HG03354 (cell line): ENCODE results near the gene ARHGAP23.

Experiments used
- ATAC-seq: cut with Tn5 transposase; IDR thresholded peaks from one replicate; pipeline ENCODE4 v1.9.1; 2021; ENCODE audit warnings: mild to moderate bottlenecking; ENCODE audit not compliant: unreplicated experiment, poor library complexity, severe bottlenecking

The ARHGAP23 gene

DNA sequence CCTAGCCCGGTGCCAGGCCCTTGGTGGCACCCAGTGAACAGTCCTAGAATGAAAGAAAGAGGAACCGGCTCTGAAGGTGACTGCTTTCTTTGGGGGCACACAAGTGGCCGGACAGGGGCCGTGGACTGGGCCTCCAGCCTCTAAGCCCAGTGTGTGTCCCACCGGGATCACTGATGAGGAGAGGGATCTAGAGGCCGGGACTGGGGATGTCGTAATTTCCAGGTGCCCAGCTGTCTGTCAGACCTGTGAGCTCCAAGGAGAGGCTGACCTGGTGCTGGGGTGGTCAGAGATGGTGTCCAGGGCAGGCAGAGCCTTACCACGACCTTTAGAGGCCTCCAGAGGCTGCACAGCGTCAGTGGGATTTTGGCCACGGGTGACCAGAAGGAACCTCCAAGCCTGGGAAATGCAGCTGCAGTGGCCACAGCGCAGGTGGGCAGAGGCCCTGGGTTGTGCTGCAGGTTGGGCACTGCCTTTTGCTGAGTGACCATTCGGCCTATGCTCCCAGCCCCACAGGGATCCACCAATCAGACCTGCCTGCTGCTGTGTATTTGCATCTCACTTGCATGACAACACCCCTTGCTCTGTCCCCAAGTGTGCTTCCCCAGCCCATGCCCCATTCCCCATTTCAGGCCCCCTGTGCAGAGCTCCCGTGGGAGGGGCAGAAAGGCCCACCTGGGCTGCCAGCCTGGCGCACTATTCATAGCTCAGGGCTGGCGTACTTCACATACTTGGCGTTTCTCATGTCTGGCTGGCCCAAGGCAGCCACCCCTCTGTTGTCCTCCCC, 12.5 kb downstream of the ARHGAP23 start:
- no peak for ATAC-seq

DNA sequence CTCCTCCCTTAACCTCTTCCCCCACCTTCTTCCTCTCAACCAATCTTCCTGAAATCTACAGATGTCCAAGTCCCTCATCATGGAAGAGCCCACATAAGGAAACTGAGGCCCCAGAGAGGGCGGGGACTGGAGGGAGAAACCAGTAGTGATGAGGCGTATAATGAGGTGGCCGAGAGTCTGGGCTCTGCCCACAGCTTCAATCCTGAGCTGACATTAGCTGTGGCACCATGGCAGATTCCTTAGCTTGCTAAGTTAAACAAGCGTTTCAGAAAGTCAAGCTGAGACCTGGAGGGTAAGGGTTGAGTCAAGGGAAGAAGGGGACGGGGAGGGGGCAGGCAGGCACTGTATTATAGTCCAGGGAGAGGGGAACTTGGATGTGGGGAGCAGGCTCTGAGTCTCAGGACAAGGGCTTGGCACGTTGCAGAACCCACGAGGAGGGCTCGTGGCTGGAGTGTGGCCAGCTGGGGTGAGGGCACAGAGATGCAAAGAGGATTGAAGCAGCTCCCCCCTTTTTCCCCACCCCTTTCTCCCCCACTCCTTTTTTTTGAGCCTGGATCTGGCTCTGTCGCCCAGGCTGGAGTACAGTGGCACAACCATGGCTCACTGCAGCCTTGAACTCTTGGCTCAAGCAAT, 13.3 kb downstream of the ARHGAP23 start:
- no peak for ATAC-seq

DNA sequence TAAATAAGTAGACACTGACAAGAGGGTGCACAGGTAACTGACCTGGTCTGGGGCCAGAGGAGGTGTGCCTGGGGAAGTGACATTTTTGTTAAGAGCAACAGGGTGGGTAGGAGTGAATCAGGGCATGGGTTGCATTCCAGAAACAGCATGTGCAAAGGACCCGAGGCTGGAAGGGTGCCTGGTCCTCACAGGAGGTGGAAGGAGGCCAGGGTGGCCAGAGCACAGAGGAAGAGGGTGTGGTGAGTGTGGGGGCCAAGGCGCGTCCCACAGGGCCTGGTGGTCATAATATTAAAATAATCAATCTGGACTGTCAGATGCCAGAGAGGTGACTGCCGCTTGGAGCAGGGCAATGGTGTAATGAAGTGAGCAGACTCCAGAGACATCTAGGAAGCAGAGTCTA, 14.3 kb downstream of the ARHGAP23 start:
- ATAC-seq = no peak

DNA sequence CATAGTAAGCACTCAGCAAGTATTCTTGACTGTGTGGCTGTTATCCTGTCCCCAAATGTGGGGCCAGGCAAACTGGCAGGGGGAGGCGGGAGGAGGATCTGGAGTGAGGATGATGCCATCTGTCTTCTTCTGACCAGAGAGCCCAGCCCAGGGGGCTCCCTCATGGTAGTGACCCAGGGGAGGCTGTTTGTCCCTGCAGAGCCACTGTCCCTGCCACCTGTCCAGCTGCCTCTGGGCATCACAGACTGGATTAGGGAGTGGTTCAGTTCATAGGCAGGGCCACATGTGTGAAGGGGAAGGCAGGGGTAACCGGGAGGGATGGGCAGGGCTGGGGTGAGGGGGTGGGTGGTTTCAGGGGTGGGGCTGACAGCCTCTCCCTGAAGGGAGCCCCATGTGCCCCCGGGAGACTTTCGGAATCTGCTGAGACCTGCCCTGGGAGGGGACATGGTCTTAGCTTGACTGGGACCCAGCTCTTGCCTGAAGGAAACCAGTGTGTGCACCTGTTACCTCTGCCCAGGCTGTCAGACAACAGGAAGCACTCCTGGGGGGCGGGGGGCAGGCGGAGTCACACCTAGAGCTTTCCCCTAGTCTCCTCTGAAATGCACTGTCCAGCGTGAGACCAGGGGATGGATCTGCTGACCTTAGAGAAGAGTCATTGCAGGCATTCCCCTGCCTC, 15.2 kb downstream of the ARHGAP23 start:
- ATAC-seq = no peak

DNA sequence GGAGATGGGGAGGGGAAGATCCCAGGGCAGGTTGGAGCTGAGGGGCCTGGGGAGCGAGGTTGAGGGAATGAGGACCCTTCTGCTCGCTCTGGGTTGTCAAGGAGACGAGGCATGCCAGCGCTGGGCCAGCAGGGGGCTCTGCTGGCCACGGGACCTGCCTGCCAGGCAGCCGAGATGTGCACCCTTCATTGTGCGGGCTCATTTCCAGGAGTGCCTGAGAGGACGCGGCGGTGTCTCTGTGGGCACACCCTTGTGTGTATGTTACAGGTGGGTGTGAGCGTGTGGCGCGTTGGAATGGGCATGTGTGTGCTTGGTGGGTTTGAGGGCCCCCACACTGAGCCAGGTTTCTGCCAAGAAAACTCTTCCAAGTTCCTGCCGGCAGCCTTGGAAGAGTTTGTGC, 15.9 kb downstream of the ARHGAP23 start:
- ATAC-seq = no peak

DNA sequence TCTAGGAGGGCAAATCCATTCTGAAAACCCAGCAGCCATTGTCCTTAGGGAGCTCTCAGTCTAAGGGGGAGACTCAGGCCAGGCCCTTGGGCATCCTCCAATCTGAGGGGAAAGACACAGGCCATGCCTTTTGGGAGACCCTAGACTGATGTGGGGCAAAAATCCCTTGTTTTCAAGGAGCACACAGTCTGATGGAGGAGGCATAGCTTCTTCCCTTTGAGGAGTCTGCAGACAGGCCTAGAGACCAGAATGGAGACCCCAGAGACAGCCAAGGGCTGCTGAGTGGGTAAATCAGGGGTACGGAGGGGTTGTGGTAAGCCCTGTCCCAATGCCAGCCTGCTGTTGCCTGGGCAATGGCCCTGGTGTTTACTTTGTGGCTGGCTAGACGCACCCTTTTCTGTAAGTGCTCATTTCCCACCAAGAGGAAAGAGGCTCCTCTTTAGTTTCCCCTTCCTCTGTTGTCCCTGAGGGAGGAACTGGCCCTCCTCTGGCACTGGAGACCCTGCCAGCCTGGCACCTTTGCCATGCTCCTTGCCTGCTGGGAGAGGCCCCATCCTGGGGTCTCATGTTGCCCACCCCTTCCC, 19.3 kb downstream of the ARHGAP23 start:
- ATAC-seq = no peak

DNA sequence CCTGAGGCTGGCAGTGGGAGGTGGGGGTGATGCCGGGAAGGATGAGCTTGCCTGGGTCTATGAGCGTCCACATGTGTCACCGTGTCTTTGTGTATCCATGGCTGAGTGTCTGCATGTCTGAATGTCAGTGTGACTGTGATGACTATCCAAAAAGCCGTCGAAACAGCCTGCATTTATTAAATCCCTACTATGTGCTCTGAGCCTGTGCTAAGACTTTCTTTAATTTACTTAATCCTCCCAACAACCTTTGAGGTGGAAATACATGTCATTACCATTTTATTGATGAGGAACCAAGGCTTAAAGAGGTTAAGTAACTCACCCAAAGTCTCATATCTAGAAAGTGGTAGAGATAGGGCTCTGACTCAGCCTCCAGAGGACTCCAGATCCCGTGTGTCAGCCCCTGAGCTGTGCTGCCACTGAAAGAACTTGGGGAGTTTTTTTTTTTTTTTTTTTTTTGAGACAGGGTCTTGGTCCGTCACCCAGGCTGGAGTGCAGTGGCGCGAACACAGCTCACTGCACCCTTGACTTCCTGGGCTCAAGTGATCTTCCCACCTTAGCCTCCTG, 20.0 kb downstream of the ARHGAP23 start:
- no peak for ATAC-seq

DNA sequence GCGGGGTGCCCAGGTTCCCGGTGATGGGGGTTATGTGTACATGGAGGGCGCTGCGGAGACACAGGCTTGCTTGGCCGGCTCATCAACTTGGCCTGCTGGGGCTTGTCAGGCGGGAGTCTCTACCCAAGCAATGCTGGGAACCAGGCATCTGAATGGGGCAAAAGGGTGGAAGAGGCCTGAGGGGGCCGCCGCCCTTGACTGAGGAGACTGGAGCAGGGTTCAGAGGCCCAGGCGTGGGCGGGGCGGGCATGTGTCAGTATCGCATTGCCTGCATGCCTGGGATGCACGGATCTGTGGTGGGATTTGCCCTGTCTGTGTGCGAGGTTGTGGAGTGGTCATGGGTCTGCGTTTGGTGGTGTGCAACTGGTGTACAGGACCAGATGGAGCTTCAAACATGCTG, 21.1 kb downstream of the ARHGAP23 start:
- no peak for ATAC-seq

DNA sequence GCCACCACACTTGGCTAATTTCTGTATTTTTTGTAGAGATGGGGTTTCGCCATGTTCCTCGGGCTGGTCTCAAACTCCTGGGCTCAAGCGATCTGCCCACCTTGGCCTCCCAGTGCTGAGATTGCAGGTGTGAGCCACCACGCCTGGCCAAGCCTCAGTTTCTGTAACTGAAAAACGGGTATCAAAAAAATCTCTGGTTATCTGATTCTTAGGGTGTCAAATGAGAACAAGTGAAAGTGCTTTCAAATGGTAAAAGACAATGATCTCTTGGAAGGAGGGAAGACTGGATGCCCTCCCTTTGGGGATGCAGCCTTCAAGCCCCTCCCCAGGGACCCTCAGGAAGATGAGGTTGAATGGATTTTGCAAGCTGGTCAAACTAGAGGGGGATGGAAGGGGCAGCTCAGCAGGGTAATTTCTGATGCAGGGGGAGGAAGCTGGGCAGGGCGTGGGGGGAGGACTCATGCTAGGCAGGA, 22.3 kb downstream of the ARHGAP23 start:
- ATAC-seq = no peak

DNA sequence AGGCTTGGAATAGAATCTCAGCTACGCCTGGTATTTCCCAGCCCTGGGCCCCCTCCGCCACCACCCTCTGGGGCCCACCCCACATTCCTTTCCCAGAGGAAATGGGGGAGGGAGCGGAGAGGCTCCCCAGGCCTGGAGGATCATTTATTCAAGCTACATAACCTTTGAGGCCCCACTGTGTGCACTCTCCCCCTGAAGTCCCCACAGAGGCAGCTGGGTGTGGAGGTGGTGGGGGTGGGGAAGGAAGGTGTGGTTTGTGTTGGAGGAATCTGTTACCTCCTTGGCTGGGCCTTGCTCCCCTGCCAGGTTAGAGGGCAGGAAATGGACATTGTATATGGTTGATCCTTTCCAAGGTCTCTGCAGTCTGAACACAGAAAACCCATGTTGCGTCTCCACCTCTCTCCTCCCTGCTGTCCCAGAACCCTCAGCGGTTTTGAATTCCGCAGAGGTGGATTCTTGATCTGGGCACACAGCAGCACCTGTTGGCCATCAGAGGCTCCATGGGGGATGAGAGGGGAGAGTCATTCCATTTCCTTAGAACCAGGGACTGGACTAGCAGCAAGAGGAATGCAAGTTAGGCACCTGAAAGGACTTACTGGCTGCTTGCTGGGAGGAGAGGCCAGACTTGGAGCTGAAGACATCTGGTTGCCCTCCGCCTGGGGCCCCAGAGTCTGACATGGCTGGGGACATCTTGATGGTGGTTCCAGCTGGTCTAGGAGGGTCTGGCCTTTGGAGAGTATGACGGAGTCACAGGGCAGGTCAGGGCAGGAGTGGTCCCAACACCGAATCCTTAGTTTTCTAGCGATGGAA, 23.0 kb downstream of the ARHGAP23 start:
- ATAC-seq = no peak

DNA sequence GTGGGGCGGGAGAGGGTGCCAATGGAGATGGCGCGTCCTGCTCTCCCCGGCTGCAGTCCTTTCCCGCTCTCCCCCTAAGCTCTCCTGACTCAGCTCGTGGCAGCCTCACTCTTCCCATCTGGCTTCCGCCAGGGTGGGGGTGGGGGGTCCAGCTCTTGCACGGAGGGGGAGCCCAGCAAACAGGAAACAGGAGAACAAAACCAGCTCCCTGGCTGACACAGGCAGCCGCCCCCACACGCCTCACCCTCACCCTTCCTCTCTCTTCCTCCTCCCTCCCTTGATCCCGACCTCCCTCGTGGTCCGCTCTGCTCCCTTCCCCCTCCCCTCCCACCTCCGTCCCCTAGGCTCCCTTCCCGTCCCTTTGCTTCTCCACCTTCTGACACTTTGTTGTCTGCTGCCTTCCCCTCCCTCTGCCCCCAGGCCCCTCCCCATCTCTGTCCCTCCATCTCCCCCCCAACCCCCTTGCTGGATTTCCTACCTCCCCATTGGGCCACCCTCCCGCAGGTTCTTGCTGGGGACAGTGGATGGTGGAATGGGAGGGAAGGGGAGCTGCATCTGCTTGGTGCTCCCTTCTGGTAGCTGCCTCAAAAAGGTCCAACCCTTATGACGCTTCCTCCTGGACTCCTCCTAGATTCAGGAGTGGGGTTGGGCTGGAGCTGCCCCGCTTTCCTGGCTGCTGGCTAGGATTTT, 23.7 kb downstream of the ARHGAP23 start:
- ATAC-seq = no peak

DNA sequence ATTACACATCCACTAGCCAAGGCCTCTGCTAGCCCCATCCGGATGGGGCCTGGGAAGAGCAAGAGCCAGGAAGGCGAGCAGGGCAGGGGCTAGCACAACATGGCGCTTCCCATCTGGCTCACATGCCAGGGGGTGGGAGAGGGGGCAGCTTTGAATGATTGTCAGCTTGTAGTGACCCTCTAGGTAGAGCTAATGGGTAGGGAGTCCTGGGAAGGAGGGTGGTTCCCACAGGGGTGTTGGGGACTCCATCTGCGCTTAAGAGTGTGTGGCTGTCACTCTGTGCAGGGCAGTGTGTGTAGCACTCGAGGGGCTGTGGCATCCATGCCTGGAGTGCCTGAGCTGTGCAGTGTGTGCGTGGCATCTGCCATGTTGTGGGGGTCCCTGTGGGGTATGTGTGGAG, 24.5 kb downstream of the ARHGAP23 start:
- ATAC-seq = no peak

DNA sequence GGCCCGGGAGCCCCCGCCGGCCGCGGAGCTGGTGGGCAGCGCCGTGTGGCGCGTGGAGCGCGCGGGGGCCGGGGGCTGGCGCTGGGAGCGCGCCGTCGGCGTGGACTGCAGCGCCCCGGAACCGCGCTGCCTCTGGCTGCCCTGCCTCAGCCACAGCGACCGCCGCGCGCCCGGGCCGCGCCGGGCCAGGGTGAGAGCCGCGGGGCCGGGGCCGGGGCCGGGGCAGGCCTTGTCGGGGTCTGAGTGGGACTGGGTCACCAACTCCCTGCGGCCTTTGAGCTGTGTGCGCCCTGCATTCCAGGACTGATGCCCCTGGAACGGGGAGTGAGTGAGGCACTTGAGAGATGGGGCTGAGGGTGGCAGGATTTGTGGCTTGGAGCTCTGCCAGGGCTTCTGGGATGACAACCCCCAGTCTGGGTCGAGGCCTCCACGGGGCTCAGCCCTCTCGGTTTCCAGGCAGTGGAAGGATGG, 25.7 kb downstream of the ARHGAP23 start:
- no peak for ATAC-seq

DNA sequence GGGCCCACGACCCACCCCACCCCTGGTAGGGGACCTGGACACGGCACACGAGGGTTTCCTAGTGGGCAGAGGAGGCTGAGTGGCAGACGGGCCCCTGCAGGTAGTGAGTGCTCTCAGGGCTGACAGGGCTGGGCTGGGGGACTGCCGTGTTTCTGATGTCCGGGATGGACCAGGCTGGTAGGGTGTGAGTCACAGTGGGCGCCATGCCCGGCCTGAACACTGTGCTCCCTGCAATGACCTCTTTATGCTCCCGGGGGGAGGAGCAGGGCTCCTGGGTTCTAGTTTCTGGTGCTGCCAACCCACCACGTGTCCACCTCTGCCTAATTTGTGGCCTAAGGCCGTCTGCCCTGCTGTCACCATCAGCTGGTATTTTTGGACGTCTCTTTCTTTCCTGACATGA, 26.3 kb downstream of the ARHGAP23 start:
- no peak for ATAC-seq

DNA sequence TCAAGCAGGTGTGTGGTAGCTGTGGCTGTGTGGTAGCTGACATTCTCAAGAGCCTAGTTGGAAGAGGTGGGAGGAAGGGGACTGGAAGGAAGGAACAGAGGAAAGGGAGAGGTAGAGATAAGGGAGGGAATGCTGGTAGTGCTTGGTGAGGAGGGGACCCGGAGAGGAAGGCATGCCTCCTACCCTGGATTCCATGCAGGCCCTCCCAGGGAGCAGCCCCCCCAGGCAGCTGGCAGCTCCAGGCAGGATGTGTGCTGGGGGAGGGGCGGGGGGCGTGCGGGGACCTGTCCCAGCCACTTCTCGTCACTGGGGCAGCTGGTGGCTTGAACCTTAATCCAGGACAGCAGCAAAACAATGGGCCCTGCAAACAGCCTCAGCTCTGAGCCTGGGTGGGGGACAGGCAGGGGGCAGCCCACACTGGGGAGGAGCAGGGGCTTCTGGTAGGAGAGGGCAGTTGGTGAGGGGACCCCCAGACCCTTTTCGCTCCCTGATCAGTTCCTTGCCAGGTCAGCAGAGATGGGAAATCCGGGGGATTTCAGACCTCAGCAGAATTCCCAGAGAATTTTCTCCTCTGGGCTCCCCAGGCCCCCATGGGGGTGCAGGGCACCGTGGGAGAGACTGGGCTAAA, 27.1 kb downstream of the ARHGAP23 start:
- no peak for ATAC-seq

DNA sequence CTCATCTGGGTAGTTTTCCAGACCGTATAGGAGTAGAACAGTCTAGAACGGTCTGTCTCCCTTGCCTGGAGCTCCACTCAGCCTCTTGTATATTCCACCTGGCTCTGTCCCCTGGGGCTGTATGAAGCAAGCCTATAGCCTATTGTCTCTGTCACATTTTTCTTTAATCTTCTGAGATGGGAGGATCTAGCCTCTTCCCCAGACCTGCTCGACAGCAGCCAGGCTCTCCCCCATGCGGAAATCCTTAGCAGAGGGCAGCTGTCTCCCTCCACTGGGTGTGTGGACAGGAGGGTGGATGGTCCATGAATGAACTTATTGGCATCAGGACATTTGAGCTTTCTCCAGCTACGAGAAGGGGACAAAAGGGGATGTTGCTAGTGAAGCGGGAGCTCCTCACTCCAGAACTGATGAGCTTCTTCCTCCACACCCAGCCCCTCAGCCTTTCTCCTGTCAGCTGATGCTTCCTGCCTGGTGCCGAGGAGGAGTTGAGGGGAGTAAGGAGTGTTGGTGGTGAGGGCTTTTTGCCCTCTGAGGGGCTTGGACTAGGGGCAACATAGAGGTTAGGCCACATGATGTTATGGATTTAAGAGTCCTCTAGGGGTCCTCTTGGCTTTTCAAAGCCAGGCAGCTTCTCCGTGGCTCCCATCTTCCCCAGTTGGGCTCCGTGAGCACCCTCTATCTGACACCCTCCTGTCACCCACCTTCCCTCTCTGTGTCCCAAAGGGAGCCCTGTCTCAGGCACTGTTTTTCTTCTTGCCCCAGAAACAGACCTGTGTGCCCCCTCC, 28.0 kb downstream of the ARHGAP23 start:
- no peak for ATAC-seq

DNA sequence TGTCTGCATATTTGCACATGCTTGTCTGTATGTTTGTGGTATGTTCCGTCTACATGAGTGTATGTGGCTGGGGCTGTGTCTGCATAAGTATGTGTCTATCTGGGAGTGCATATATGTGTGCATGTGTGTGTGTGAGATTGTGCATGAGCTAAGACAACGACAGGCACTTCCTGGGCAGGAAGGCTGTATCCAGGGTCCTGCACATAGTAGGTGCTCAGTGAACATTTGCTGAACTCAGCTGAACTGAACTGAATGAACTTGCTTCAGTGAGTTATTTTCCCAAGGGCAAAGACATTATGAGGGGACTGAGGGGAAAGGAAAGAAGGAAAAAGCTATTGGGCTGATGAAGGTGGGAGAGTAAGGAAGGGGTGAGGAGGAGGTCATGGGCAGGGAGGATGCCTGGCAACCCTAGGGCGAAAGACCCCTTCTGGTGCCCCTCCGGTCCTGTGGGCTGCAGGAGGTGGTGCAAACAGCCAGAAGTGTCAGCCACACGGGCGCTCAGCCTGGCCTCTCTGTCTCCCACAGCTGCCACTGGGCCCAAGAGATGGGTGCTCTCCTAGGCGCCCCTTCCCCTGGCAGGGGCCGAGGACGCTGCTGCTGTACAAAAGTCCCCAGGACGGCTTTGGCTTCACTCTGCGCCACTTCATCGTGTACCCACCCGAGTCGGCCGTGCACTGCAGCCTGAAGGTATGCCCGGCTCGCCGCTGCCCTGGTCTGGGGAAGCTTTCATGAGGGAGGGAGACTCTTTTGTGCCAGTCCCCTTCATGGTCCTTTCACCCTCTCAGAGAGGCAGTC, 29.5 kb downstream of the ARHGAP23 start:
- ATAC-seq = no peak
